ENCODE measurements around the gene GIMAP8.
"Not testable (repeated sequence)": the region's sequence is repeated elsewhere in the genome, so short reads cannot be mapped to it uniquely, and the experiment has no call there.

DNA sequence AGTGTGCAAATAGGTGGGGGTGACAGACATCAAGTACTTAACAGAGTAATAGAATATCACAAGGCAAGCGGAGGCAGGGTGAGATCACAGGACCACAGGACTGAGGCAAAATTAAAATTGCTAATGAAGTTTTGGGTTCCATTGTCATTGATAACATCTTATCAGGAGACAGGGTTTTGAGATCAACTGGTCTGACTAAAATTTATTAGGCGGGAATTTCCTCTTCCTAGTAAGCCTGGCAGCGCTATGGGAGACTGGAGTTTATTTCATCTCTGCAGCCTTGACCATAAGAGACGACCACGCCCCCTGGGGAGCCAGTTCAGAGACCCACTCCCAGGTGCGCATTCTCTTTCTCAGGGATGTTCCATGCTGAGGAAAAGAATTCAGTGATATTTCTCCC lies 72.5 kb downstream of the GIMAP8 start:
- TF ChIP-seq, protein P1, sequence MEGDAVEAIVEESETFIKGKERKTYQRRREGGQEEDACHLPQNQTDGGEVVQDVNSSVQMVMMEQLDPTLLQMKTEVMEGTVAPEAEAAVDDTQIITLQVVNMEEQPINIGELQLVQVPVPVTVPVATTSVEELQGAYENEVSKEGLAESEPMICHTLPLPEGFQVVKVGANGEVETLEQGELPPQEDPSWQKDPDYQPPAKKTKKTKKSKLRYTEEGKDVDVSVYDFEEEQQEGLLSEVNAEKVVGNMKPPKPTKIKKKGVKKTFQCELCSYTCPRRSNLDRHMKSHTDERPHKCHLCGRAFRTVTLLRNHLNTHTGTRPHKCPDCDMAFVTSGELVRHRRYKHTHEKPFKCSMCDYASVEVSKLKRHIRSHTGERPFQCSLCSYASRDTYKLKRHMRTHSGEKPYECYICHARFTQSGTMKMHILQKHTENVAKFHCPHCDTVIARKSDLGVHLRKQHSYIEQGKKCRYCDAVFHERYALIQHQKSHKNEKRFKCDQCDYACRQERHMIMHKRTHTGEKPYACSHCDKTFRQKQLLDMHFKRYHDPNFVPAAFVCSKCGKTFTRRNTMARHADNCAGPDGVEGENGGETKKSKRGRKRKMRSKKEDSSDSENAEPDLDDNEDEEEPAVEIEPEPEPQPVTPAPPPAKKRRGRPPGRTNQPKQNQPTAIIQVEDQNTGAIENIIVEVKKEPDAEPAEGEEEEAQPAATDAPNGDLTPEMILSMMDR (IDR thresholded peaks at IDR 0.05; ENCODE audit: low read depth, low read length), result not testable (repeated sequence)
- not testable (repeated sequence) for TF ChIP-seq POLR2A (IDR thresholded peaks at IDR 0.05; ENCODE audit: extremely low read depth, insufficient read length)

Data from NB4 (cell line).